NCI-H1092 treated with DMSO at 0.1 percent for 48 hours (cell line): ENCODE data around the gene PCBP4.
A peak's percentile ranks its signal among the peaks of the same experiment; 100 is the strongest.
"Not testable (repeated sequence)": the region's sequence is repeated elsewhere in the genome, so short reads cannot be mapped to it uniquely, and the experiment has no call there.

ENCODE experiments used
- DNase-seq: peaks from one replicate; lab custom pipeline; 2025; lab: John Stamatoyannopoulos, UW

The PCBP4 gene

DNA sequence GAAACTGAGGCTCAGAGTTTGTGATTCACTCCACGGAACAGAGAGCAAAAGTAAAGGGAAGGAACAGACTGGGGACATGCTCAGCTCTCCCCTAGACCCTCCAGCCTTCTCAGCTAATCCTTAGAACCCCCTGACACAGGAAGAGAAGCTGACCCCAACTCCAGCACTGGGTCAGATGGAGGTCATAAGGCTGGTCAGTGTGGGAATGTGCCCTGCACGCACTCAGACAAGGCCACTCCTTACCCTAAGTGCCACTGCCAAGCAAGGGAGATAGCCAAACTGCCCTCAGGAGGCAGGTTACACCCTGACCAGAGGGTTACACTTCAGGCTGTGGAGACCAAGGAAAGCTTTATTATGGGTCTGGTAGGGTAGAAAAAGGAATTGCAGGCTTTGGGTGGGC lies 27.3 kb upstream of the PCBP4 start:
- no peak for DNase-seq

DNA sequence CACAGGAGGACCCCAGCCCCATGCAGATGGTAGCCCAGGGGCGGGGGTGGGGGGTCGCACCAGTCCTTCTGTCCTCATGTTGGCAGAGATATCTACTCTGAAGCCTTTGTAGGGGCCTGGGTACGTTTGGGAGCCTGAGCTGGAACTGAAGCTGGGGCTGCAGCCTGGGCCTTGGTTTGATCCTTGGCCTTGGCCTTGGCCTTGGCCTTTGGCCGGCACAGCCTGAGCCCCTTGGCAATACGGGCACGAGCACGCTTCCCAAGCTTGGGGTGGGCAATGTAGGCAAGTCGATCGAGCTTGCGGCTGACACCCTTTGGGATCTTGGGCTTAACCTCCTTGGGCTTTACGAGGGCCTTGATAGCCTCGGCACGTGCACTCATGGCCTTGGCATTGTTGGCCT lies 26.4 kb upstream of the PCBP4 start:
- DNase-seq: not testable (repeated sequence)

DNA sequence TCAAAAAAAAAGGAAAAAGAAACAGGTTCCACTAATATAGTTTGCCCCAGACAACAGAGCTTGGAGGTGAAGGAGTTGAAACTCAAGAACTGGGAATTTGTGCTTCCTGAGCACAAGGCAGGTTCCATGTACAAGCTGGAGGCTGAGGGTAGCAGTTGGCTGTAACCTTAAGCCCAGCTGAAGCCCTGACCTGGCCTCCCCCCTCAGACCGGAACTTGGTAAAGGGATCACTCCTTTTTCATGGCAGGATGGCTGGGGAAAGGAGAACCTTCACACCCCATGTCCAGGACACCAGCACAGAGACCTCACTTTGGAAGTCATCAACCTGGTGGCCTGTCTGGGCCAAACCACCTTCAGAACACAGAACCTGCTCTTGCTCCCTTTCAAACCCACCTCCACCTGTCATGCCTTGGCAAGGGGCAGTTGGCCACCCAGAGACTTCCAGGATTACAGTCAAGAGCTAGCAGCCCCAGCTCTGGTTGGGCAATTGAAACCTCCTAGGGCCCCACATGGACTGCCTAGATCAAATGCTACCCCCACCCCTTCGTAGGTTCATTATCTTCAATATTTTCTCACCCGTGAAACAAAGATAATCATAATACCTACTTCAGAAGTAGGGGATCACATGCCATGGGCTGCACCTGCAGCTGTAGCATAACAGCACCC lies 24.9 kb upstream of the PCBP4 start:
- no peak for DNase-seq

DNA sequence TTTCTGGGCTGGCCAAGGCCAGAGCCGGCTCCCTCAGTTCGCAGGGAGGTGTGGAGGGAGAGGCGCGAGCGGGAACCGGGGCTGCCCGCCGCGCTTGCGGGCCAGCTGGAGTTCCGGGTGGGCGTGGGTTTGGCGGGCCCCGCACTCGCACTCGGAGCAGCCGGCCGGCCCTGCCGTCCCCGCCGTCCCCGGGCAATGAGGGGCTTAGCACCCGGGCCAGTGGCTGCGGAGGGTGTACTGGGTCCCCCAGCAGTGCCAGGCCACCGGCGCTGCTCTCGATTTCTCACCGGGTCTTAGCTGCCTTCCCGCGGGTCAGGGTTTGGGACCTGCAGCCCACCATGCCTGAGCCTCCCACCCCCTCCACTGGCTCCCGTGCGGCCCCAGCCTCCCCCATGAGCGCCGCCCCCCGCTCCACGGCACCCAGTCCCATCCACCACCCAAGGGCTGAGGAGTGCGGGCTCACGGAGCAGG lies 23.3 kb upstream of the PCBP4 start:
- not testable (repeated sequence) for DNase-seq

DNA sequence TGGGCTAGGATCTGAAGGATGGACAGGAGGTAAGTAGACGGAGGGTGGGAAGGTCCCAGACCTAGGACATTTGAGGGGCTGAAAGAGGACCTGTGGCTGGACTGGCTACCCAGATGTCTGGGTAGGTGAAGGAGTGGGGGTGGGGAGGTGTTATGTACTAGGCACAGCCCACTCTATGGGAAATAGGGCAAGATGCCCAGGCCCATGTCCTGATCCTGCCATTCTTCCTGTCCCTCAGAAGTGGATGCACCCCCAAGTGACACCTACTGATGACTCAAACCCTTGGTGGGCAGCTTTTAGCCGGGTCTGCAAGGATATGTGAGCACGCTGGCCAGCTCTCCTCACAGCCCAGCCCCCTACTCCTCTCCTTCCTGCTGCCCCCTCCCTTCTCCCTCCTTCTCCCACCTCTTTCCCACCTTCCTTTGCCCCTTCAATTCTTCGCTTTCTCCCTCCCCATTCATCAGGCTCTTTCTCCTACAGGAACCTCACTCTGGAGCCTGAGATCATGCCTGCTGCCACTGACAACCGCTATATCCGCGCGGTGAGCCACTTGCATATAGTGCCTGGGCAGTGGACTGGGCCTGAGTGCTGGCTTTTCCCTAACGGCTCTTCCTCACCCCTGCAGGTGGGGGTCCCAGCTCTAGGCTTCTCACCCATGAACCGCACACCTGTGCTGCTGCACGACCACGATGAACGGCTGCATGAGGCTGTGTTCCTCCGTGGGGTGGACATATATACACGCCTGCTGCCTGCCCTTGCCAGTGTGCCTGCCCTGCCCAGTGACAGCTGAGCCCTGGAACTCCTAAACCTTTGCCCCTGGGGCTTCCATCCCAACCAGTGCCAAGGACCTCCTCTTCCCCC lies 21.3 kb upstream of the PCBP4 start:
- no peak for DNase-seq

DNA sequence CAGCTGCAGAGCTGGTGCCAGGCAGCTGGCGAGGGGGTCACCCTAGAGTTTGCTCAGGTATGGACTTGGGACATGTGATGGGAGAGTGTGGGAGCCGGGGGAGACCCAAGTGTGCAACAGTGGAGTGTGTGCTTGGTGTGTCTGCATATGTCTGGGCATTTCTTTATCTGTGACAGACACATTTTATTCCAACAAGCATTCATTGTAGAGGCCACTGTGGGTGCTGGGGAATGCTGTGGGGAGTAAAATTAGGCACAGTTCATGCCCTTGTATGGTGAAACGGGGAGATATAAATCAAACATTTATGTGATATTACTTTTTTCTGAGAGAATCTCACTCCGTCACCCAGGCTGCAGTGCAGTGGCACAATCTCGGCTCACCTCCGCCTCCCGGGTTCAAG lies 20.3 kb upstream of the PCBP4 start:
- no peak for DNase-seq

DNA sequence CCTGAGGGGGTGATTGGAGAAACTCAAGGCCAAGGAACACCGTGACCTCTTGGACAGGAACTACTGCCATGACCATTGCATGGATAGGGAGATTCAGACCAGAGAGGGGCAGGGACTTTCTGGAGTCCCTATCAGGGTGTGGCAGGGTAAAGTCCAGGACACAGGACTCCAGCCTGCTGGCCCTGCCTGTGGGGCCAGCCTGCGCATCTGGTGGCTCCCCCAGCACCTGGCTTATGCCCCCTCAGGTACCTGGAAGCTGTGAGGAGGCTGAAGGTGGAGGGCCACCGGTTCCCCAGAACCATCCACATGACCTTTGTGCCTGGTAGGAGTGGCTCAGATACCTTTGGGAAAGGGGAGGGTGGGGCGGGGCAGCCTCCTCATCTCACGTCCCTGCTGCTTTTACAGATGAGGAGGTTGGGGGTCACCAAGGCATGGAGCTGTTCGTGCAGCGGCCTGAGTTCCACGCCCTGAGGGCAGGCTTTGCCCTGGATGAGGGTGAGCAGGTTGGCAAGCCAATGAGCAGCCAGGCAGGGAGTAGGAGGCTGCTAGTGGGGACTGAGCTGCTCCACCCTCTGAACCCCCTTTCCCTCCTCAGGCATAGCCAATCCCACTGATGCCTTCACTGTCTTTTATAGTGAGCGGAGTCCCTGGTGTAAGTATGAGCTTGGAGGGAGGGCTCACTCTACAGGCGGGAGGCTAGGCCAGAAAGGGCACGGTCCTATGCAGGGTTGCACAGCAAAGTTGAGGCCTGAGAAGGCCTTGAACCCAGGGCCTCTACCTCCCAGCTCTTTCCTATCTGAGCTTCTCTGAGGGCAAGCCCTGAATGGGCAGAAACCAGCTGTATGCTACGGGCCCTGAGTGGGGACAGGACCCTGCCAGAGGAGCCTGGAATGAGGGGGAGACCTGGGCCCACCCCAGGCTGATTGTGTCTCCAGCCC lies 19.0 kb upstream of the PCBP4 start:
- no peak for DNase-seq

DNA sequence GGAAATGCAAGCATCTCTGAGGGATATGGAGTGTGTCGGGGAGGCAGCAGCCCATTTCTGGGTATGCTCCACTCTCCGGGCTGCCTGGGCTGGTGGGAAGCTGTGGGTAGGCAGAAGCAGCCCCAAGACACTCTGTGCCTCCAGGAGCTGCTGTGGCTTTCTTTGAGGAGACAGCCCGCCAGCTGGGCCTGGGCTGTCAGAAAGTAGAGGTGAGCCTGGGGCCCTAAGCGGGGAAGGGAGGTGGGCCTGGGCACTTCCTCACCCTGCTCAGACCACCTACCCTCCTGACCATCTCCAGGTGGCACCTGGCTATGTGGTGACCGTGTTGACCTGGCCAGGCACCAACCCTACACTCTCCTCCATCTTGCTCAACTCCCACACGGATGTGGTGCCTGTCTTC lies 17.8 kb upstream of the PCBP4 start:
- no peak for DNase-seq

DNA sequence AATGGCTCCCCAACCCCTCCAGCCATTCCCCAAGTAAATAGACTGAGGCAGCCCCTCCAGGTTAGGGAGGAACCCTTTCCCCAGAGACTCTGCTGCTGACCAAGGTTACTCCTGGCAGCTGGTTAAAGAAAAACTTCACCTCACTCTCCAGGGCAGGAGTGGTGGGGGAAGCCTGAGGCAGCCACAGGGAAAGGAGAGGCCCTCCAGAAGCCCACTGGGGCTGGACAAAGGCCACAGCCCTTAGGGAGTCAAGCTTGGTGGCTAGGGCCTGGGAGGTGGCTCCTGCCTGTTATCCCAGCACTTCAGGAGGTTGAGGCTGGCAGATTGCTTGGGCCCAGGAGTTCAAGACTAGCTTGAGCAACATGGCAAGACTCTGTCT lies 17.0 kb upstream of the PCBP4 start:
- no peak for DNase-seq

DNA sequence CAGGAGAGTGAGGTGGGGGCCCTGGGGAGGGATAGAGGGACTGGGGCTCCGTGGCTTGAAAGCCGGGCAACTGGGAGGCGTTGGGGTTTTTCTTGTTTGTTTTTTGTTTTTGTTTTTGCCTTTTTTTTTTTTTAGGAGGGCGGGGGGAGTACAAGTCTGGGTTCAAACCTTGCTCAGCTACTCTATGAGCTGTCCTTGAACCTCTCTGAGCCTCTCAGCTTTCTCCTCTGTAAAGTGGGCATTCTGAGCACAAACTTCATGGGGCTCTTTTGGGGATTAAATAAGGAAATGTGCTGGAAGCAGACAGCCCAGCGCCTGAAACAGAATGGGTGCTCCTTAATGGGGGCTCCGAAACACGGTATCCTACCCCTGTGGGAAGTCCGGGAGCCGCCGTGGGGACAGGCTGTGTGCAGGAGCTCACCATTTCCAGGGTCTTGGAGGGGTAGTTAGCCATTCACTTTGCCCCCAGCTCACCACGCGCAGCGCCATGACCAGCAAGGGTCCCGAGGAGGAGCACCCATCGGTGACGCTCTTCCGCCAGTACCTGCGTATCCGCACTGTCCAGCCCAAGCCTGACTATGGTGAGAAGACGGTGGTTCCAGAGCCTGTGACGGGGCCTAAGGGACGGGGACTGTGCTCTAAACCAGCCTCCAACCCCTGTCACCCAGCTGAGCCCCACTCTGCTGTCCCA lies 16.5 kb upstream of the PCBP4 start:
- no peak for DNase-seq

DNA sequence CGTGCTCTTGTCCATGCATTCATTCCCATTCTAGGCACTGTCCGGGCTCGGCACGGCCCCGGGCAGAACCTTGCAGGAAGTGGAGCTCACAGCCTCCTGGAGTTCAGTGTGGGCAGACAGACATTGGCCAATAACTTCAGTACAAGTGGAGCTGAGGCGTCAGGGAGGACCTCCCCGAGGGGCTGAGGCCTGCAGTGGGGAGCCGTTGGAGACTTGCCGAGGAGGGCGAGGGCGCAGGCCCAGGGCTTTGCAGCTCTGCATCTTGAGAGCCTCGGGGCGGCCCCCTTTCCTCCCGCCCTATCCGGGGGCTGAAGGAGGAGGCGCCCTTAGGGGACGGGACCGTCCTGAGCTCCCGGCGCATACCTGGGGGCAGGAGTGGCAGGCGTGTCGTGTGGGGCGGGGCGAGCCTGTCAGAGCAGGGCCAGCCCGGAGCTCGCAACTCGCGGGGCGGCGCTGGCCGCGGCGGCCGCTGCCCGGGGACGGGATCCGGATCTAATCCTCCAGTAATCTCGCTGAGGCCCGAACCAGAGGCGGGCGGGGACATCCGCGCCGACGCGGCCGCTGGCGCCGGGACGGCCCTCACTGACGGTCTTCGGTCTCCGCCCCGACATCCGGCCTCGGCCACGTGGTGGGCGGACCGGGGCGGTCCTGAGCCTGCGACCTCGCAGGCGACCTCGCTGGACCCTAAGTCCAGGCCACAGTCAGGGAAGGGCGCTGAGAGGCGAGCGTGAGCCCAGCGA lies 15.8 kb upstream of the PCBP4 start, which contains the start of gene ACY1:
ACY1 (plus strand) TSS at position 698 of the 740 bp plus-strand sequence. CDS start 530 bp downstream, outside the sequence.
- no peak for DNase-seq

DNA sequence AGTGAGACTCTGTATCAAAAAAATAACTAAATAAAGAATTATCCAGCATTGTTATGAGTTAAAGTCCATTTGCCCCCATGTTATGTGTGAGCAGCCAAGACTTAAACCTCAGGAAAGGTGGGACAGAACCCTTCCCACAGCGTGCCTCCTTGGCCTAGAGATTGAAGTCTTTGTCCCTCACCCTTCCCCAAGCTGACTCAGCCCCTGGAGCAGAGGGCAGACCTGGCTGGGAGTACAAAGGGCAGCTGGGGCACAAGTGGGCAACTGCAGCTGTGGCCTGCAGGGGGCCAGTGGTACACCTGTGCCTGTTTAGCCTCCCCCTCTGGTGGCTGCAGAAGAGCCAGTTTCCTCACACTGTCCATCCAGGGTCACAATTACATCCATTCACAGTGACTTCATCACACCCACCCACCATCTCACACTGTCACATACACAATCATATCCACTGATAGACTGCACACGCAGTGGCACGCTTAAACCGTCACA lies 15.1 kb upstream of the PCBP4 start:
- peak; percentile 38 for DNase-seq

DNA sequence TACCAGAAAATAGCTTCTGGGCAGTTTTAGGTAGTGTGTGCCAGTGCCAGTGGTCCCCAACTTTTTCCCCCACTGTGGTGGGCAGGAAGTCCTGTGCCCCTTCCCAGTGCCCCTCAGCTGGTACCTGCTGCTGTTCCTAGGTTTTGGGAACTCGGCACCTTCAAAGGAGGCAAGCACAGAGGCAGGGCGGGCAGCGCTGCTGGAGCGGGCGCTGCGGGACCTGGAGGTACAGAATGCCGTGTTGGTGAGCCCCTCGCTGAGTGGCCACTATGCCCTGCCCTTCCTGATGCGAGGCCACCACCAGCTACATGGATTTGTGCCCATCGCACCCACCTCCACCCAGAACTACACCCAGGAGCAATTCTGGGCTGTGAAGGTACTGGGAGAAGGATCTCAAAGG lies 13.0 kb upstream of the PCBP4 start:
- no peak for DNase-seq

DNA sequence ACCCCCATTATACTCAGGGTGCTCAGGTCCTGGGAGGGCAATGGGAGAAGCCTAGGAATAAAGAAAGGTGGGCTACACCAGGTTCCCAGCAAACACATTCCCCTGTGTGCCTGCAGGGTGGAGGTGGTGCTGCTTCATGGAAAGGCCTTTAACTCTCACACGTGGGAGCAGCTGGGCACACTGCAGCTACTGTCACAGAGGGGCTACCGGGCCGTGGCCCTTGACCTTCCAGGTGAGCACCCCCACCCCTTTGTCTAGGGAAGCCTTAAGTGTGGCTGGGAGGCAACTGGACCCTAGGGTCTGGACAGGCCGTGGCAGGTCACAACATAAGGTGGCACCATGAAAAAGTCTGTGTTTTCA lies 10.9 kb upstream of the PCBP4 start:
- DNase-seq: no peak

DNA sequence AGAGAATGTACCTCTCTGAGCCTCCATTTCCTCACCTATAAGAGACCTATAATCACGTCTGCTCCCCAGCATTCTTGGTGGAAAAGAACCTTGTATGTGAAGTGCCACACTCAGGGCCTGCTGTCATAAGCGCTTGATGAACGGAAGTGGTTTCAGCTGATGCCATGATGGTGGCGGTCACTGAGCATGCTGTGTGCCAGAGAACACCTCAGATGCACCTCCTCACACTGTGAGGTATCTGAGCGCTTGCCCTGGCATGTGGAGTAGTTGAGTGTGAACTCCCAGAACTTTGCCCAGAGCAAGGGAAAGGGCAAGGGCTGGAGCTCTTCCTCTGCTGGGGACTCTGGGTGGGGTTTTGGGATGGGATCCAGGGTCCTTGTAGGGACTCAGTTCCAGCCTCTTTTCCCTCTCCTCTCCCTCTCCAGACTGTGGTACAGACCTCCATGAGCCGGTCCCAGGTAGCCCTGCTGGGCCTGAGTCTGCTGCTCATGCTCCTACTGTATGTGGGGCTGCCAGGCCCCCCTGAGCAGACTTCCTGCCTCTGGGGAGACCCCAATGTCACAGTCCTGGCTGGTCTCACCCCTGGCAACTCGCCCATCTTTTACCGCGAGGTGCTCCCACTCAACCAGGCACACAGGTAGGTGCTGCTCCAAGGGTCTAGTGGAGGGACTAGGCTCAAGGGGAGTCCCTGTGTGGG lies 10.3 kb upstream of the PCBP4 start:
- DNase-seq: no peak

DNA sequence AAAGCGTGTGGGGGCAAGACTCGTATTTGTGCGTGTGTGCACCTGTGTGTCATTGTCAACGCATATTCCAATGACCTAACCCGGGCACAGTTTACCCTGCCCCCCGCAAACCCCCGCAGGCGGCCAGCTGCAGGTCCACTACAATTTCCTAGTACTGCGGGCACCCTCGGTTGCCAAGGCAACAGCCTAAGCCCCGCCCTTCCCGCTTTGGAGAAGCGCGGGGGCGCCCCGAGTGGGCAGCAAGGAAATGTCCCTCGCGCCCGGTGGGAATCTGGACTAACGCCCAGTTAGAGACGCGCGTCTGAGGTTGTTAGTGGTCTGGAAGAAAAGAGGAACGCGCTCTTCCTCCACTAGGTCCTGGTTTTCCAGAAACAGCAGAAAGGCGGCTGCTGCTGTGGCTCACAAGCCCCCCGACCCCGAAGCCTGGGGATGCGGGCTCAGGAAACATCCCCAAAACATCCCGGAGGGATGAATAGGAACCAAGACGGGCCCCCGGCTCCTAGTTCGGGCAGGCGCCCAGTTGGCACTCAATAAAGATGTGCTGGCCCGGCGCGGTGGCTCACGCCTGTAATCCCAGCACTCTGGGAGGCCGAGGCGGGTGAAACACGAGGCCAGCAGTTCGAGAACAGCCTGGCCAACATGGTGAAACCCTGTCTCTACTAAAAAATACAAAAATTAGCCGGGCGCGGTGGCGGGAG lies 8.7 kb upstream of the PCBP4 start:
- DNase-seq: peak; percentile 78

DNA sequence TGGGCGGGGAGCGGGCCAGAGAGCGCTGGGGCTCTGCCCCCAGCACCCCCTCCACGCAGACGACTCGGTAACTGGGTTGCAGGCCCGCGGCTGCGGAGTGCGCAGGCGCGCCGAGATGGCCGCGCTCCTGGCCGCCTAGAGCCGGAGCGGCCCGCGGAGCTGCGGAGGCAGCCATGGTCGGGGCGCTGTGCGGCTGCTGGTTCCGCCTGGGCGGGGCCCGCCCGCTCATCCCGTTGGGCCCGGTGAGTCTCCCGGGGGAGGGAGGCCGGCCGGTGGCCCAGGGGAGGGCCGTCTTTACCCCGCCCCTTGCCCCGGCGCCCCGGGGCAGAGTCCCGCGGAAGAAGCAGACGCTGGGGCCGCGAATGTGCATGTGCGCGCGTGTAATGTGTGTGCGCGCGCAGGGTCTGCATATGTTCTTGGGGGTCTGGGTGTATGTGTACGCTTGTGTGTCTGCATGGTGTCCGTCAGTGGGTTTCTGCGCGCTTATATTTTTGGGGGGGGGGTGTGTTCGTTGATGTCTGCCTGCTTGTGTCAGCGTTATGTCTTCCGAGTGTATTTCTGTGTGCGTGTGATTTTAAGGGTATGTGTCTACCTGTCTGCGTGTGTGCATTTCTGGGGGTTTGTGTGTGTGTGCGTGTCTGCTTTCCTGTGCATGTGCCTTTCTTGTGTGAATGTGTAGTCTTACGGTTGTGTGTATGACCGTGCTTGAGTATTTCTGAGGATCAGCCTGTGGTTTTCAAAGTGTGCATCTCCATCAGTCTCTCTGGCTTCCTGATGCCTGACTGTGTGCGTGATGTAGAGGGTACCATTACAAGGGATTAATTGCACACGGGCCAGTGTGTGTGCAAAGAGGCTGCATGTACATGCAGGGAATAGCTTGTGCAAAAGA lies 8.0 kb upstream of the PCBP4 start, which contains the start of gene ABHD14A:
ABHD14A (plus strand) TSS at position 102 of the 889 bp plus-strand sequence; CDS start at position 174, 72 bp downstream.
- DNase-seq: peak; percentile 56

DNA sequence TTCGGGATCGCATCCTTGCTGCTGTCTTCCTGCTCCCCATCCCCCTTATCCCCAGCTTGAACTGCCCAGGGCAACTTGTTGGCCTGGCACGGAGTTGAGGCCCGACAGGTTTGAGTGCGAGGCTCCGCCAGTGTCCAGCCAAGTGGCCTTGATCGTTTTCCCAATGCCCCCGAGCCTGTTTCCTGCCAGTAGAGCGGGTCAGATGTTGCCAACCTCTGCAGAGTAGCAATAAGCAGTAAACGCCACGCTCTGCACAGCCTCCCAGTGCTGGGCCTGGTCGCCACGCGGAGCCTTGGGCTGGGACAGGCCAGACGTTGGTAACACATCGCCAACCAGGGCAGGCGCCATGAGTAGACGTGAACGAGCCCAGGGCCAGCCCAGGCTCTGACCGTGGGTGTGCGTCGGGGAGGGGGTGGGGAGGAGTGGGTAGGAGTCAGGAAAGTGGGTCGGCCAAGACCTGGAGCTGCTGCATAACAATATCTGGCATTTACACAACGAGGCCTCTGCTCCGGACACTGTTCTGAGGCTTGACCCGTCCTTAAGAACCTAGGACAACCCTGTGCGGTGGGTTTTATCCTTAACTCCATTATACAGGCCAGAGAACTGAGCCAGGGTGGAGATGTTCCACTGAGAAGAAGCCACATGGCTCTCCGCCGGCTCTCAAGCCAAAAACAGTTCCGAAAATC lies 7.2 kb upstream of the PCBP4 start:
- DNase-seq: no peak
